ENCODE data around the gene DCAF11.

The DCAF11 gene

DNA sequence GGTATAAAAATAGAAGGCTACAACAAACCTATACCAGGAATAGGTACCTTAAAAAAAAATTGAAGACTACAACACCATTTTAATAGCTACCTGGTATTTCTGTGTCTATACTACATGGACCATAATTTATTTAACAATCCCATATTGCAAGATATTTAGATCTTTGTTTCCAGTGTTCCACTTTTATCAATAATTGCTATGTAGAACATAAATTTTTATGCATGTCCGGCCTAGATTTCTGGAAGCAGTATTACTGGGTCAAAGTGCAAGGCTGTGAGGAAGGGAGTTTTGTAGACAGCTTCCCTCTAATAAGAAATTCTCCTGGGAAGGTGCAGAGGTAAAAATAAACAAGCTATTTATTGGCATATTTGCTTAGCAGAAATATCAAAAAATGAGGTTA, 4.1 kb upstream of the DCAF11 start:
- Histone ChIP-seq H3K27me3 (ENCODE audit: low read length) (no peaks in the 10 kb centered on the region), H3K27ac (ENCODE audit: low read depth, low read length) (no peak overlapping the region), H3F3A (ENCODE audit: insufficient read depth) (peaks cover 16% of the 10 kb centered on the region; the same call in 1 of the 2 replicates), H4K20me1 (ENCODE audit: low read depth, low read length) (no peaks in the 10 kb centered on the region), H3K79me2 (ENCODE audit: insufficient read depth, low read length) (peaks cover 3% of the 10 kb centered on the region; the same call in 1 of the 2 replicates), H2AFZ (ENCODE audit: low read depth, low read length, severe bottlenecking) (no peak overlapping the region), H3K9ac (ENCODE audit: low read length) (no peak overlapping the region), H3K36me3 (ENCODE audit: low read length) (no peaks in the 10 kb centered on the region), H3K4me2 (ENCODE audit: low read depth, low read length, poor library complexity, severe bottlenecking) (no peak overlapping the region), H3K9me3 (ENCODE audit: insufficient read depth, low read length) (no peaks in the 10 kb centered on the region), H3K4me3 (ENCODE audit: insufficient read depth, low read length, poor library complexity, severe bottlenecking) (no peak overlapping the region), H3K9me2 (replicated peaks; ENCODE audit: insufficient read depth, low read length) (no peaks in the 10 kb centered on the region)
- TF ChIP-seq EZH2phosphoT487 (conservative IDR thresholded peaks at IDR 0.05; ENCODE audit: low read length) = no peak
- TF ChIP-seq, protein P1, sequence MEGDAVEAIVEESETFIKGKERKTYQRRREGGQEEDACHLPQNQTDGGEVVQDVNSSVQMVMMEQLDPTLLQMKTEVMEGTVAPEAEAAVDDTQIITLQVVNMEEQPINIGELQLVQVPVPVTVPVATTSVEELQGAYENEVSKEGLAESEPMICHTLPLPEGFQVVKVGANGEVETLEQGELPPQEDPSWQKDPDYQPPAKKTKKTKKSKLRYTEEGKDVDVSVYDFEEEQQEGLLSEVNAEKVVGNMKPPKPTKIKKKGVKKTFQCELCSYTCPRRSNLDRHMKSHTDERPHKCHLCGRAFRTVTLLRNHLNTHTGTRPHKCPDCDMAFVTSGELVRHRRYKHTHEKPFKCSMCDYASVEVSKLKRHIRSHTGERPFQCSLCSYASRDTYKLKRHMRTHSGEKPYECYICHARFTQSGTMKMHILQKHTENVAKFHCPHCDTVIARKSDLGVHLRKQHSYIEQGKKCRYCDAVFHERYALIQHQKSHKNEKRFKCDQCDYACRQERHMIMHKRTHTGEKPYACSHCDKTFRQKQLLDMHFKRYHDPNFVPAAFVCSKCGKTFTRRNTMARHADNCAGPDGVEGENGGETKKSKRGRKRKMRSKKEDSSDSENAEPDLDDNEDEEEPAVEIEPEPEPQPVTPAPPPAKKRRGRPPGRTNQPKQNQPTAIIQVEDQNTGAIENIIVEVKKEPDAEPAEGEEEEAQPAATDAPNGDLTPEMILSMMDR (IDR thresholded peaks at IDR 0.05; ENCODE audit: insufficient read depth, low read length, poor library complexity, severe bottlenecking) = no peak

- Histone ChIP-seq H3K9me3 (ENCODE audit: insufficient read depth, low read length) (no peaks in the 10 kb centered on the region), H3K4me3 (ENCODE audit: insufficient read depth, low read length, poor library complexity, severe bottlenecking) (peak overlapping the region; percentile 67), H3F3A (ENCODE audit: insufficient read depth) (peaks cover 16% of the 10 kb centered on the region; the same call in 1 of the 2 replicates), H3K9ac (ENCODE audit: low read length) (peak overlapping the region; percentile 82), H3K27me3 (ENCODE audit: low read length) (no peaks in the 10 kb centered on the region), H3K9me2 (replicated peaks; ENCODE audit: insufficient read depth, low read length) (no peaks in the 10 kb centered on the region), H3K79me2 (ENCODE audit: insufficient read depth, low read length) (peaks cover 16% of the 10 kb centered on the region), H2AFZ (ENCODE audit: low read depth, low read length, severe bottlenecking) (peak overlapping the region; percentile 49), H3K36me3 (ENCODE audit: low read length) (no peaks in the 10 kb centered on the region), H4K20me1 (ENCODE audit: low read depth, low read length) (no peaks in the 10 kb centered on the region), H3K4me2 (ENCODE audit: low read depth, low read length, poor library complexity, severe bottlenecking) (peak overlapping the region; percentile 89), H3K27ac (ENCODE audit: low read depth, low read length) (peak overlapping the region; percentile 90)
- TF ChIP-seq, protein P1 (IDR thresholded peaks at IDR 0.05; ENCODE audit: insufficient read depth, low read length, poor library complexity, severe bottlenecking) = no peak
- no peak for TF ChIP-seq EZH2phosphoT487 (conservative IDR thresholded peaks at IDR 0.05; ENCODE audit: low read length)
These were observed 1.2 kb upstream of the DCAF11 start for GRCh38 chr14:24113379-24113800.

DNA sequence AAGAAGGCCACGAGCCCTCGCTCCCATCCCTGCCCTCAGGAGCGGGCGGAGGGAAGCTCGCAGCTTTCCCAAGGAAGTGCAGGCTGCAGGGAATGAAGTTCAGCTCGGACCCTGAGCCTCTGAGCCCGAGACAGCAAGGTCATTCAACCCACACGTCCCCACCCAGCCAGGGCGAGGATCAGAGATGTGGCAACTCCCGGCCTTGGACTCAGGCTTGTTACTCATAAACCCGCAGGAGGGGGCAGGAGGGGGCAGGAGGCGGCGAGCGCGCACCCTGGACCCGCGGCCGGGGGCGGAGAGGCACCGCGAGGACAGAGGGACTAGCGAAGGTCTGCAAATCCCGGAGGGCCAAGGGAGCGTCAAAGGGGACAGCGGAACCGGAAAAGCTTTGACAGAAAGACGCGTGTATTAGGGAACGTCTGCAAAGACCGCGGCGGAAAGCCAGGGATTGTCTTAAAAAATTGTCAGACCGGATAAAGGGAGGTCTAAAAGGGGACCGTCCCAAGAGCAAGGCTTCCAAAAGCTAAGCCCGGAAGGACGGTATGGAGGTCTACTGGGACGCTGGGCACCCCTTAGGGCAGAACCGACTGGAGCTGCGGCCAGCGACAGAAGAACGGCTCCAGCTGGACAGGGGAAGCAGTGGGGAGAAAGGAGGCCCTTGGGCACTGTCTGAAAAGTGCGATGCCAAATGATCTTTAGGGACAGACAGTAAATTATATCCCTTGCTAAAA, 611 bp upstream of the DCAF11 start:
- no peak for TF ChIP-seq EZH2phosphoT487 (conservative IDR thresholded peaks at IDR 0.05; ENCODE audit: low read length)
- TF ChIP-seq, protein P1 (IDR thresholded peaks at IDR 0.05; ENCODE audit: insufficient read depth, low read length, poor library complexity, severe bottlenecking) = no peak
- Histone ChIP-seq H3K36me3 (ENCODE audit: low read length) (no peaks in the 10 kb centered on the region), H3K4me2 (ENCODE audit: low read depth, low read length, poor library complexity, severe bottlenecking) (peak overlapping the region; percentile 89), H4K20me1 (ENCODE audit: low read depth, low read length) (no peaks in the 10 kb centered on the region), H3K9me2 (replicated peaks; ENCODE audit: insufficient read depth, low read length) (no peaks in the 10 kb centered on the region), H3K27me3 (ENCODE audit: low read length) (no peaks in the 10 kb centered on the region), H3K27ac (ENCODE audit: low read depth, low read length) (peak overlapping the region; percentile 90), H3K4me3 (ENCODE audit: insufficient read depth, low read length, poor library complexity, severe bottlenecking) (peak overlapping the region; percentile 67), H3K79me2 (ENCODE audit: insufficient read depth, low read length) (peaks cover 16% of the 10 kb centered on the region), H3K9me3 (ENCODE audit: insufficient read depth, low read length) (no peaks in the 10 kb centered on the region), H2AFZ (ENCODE audit: low read depth, low read length, severe bottlenecking) (peak overlapping the region; percentile 49), H3K9ac (ENCODE audit: low read length) (peak overlapping the region; percentile 82), H3F3A (ENCODE audit: insufficient read depth) (peaks cover 16% of the 10 kb centered on the region; the same call in 1 of the 2 replicates)
